ENCODE measurements around the gene SLC25A43. TPM values are rescaled to one million over a fixed set of nuclear protein-coding genes. Genes with fewer than 3 reads are reported as not detected.

Gene SLC25A43
- total and polyA plus RNA-seq, 12 donors: 0.63 to 5.9 (median 2.8) TPM

DNA sequence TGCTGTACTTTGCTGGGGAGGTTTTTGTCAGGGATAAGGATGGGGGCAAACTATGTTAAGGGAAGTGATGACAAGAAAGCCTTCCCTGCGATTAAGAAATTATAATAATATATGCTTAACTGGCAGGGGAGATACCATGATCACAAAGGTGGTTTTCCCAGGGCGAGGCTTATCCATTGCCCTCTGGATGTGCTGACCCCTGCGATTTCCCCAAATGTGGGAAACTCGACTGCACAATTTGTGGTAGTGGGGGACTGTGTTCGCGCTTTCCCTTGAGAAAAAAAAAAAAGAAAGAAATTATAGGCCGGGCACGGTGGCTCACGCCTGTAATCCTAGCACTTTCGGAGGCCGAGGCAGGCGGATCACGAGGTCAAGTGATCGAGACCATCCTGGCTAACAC lies 24.5 kb downstream of the SLC25A43 start:
- Histone ChIP-seq H3K4me1 (peaks cover 0 to 11% (median 0%) of the 10 kb centered on the region in 9 donors), H3K4me3 (no peak overlapping the region), H3K27me3 (no peaks in the 10 kb centered on the region), H3K9me3 (no peaks in the 10 kb centered on the region), H3K36me3 (peaks cover 0 to 18% (median 0%) of the 10 kb centered on the region in 9 donors), H3K27ac (no peak overlapping the region)
- DNase-seq (no peak), ATAC-seq (no peak)
- TF ChIP-seq, protein P1, sequence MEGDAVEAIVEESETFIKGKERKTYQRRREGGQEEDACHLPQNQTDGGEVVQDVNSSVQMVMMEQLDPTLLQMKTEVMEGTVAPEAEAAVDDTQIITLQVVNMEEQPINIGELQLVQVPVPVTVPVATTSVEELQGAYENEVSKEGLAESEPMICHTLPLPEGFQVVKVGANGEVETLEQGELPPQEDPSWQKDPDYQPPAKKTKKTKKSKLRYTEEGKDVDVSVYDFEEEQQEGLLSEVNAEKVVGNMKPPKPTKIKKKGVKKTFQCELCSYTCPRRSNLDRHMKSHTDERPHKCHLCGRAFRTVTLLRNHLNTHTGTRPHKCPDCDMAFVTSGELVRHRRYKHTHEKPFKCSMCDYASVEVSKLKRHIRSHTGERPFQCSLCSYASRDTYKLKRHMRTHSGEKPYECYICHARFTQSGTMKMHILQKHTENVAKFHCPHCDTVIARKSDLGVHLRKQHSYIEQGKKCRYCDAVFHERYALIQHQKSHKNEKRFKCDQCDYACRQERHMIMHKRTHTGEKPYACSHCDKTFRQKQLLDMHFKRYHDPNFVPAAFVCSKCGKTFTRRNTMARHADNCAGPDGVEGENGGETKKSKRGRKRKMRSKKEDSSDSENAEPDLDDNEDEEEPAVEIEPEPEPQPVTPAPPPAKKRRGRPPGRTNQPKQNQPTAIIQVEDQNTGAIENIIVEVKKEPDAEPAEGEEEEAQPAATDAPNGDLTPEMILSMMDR (IDR thresholded peaks at IDR 0.05): no peak
- intact Hi-C loops (cut with DNase I): no loop called here
- WGBS, 2 donors: 97 to 99% methylated on average over 12 to 14 of the region's 14 CpGs

DNA sequence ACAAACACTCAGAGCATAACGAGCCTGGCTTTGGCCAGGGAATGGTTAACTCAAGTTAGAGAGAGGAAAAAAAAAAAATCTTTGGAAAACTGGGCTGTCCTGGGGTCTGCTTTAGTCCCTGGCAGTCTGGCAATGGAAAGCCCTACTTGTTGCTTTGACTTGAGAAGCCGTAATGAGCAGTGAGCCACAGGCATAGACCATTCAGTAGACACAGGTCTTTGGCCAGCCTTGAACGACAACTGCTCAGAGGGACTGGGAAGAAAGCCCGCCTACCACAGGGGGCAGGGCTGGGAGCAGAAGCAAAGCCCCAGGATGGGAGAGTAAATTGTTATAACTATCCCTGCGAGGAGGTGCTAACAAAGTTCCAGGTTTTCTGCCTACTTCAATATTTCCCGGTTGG lies 25.9 kb downstream of the SLC25A43 start:
- no peak overlapping the region for H3K27ac ChIP-seq
- TF ChIP-seq, protein P1 (IDR thresholded peaks at IDR 0.05): no peak
- H3K4me3 ChIP-seq: no peak overlapping the region
- 84 to 85% methylated on average over 6 of the region's 6 CpGs for WGBS, 2 donors
- H3K36me3 ChIP-seq: peaks cover 0 to 10% (median 0%) of the 10 kb centered on the region in 9 donors
- no peaks in the 10 kb centered on the region for H3K9me3 ChIP-seq
- H3K27me3 ChIP-seq: no peaks in the 10 kb centered on the region
- ATAC-seq (no peak), DNase-seq (no peak)
- intact Hi-C loops (cut with DNase I): no loop called here
- peaks cover 0 to 11% (median 0%) of the 10 kb centered on the region in 9 donors for H3K4me1 ChIP-seq

DNA sequence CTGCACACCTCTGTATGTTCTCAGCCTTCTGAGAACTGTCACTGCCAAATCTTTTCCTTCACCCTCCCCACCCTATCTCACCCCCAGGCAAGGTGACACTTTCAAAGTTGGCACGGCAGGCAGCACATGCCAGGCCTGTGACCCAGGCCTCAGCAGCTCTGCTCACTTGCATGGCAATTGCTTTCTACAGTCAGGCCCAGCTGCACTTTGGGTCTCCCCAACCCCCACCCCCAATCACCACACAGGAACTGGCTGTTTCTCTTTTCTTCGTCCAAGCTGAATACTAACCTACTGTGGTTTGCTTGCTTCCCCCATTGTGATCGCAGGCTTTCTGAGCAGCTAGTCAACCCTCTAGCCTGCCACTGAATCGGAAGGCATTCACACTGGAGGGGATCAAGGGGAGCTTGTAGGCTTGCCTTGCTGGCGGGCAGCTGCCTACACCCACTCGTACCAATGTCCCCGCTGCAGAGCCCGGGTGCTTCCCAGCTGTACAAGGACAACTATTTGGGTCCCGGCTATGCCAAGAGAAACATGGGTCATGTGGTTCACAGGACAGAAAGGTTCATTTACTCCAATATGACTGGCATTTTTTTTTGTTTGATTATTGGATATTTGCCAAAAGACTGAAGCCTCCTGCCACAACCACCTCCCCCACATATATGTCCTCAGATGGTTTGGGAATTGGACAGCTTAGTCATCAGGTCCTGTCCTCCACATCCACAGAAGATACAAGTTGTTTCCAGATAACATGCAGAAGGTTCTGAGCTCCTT lies 28.1 kb downstream of the SLC25A43 start:
- Histone ChIP-seq H3K9me3 (no peaks in the 10 kb centered on the region), H3K4me3 (no peak overlapping the region), H3K4me1 (peaks cover 0 to 11% (median 0%) of the 10 kb centered on the region in 9 donors), H3K36me3 (peaks cover 0 to 10% (median 0%) of the 10 kb centered on the region in 9 donors), H3K27me3 (no peaks in the 10 kb centered on the region), H3K27ac (peak overlapping the region in 4 of 10 donors; percentile 33 to 60 (median 44))
- ATAC-seq: peak; percentile 64 to 94 (median 84)
- 48 to 54% methylated on average over 9 of the region's 9 CpGs for WGBS, 2 donors
- intact Hi-C loops (cut with DNase I): no loop called here
- TF ChIP-seq, protein P1 (IDR thresholded peaks at IDR 0.05): no peak
- peak; percentile 23 to 24 for DNase-seq

- Histone ChIP-seq H3K27me3 (no peaks in the 10 kb centered on the region), H3K4me3 (no peak overlapping the region), H3K36me3 (peaks cover 0 to 4% (median 0%) of the 10 kb centered on the region in 9 donors), H3K4me1 (peaks cover 0 to 11% (median 0%) of the 10 kb centered on the region in 9 donors), H3K9me3 (no peaks in the 10 kb centered on the region), H3K27ac (peak overlapping the region in 1 of 10 donors; percentile 52)
- DNase-seq (no peak), ATAC-seq (no peak)
- TF ChIP-seq, protein P1 (IDR thresholded peaks at IDR 0.05): no peak
- 66 to 89% methylated on average over 4 of the region's 4 CpGs for WGBS, 2 donors
- intact Hi-C loops (cut with DNase I): no loop called here
These were observed 28.7 kb downstream of the SLC25A43 start for GRCh38 chrX:119427795-119428185.
